ENCODE measurements around the gene TTLL7. TPM values are rescaled to one million over a fixed set of nuclear protein-coding genes. Genes with fewer than 3 reads are reported as not detected.

TTLL7 gene
- total and polyA plus RNA-seq, 9 donors: 2.0 to 21.8 (median 2.8) TPM

DNA sequence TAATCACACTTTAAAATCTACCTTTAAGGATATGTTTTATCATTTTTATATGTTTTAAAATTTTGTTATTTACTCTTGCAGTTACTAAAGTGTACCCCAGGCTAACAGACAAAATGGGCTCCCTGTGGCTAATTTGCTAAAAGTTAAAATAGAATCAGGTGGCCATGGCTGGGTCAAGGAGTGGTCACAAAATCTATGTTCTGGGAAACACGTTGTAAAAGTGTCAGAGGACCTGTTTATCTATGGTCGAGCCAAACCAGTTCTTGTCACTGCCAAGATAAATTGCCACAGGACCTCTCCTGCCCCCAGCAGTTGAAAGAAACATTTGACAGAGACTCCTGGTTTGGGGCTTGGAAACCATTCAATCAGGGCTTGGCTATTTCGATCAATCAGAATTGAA is 21.2 kb upstream of the TTLL7 start:
- H3K36me3 ChIP-seq: no peaks in the 10 kb centered on the region
- H3K27ac ChIP-seq: no peak overlapping the region
- intact Hi-C loops (cut with DNase I): loop anchor here in 1 of 4 donors (5.0 kb wide), 1 partner anchor 1873 kb away; no protein-coding TSS in a partner anchor
- H3K27me3 ChIP-seq: no peaks in the 10 kb centered on the region
- no peaks in the 10 kb centered on the region for H3K4me1 ChIP-seq (ENCODE audit: insufficient read depth)
- no peak for DNase-seq
- 14 to 19% (median 15%) methylated on average over 3 of the region's 3 CpGs for WGBS, 3 donors
- H3K9me3 ChIP-seq: no peaks in the 10 kb centered on the region
- H3K4me3 ChIP-seq: no peak overlapping the region
- no peak for TF ChIP-seq POLR2A (IDR thresholded peaks at IDR 0.05)
- no peak for TF ChIP-seq EP300 (IDR thresholded peaks at IDR 0.05)
- no peak for TF ChIP-seq CTCF (IDR thresholded peaks at IDR 0.05)

DNA sequence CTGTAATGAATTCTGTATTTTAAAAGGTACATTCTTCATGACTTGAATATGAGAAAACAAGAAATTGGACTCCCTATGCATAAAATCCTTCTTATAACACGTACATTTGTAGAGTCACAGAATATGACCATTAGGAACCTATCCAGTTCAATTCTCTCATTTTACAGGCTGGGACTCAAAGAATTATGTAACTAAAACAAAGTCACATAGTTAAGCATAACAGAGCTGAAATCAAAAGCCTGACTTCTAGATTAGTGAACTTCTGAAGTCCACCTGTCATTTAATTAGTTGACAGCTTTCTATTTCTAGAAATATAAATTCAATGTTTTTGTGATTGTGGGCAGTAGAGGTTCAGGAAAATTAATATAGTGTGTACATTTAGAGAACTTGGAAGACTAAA is 20.3 kb upstream of the TTLL7 start:
- Histone ChIP-seq H3K36me3 (no peaks in the 10 kb centered on the region), H3K9me3 (no peaks in the 10 kb centered on the region), H3K4me1 (ENCODE audit: insufficient read depth) (no peaks in the 10 kb centered on the region), H3K27me3 (no peaks in the 10 kb centered on the region), H3K4me3 (no peak overlapping the region), H3K27ac (no peak overlapping the region)
- intact Hi-C loops (cut with DNase I): no loop called here
- TF ChIP-seq CTCF (IDR thresholded peaks at IDR 0.05): no peak
- no peak for TF ChIP-seq EP300 (IDR thresholded peaks at IDR 0.05)
- no peak for TF ChIP-seq POLR2A (IDR thresholded peaks at IDR 0.05)
- 60 to 68% (median 66%) methylated on average over 1 of the region's 1 CpG for WGBS, 3 donors
- no peak for DNase-seq

DNA sequence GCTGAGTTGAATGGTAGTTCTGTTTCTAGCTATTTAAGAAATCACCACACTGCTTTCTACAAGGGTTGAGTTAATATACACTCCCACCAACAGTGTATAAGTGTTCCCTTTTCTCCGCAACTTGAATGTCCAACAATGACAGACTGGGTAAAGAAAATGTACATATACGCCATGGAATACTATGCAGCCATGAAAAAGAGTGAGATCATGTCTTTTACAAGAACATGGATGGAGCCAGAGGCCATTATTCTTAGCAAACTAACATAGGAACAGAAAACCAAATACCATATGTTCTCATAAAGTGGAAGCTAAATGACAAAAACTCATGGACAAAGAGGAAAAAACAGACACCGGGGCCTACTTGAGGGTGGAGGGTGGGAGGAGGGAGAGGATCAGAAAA is 14.8 kb upstream of the TTLL7 start:
- H3K27ac ChIP-seq: no peak overlapping the region
- H3K36me3 ChIP-seq: no peaks in the 10 kb centered on the region
- no peak overlapping the region for H3K4me3 ChIP-seq
- H3K9me3 ChIP-seq: no peaks in the 10 kb centered on the region
- 78 to 96% (median 96%) methylated on average over 3 of the region's 3 CpGs for WGBS, 3 donors
- H3K27me3 ChIP-seq: no peaks in the 10 kb centered on the region
- intact Hi-C loops (cut with DNase I): no loop called here
- no peak for DNase-seq
- no peak for TF ChIP-seq POLR2A (IDR thresholded peaks at IDR 0.05)
- TF ChIP-seq EP300 (IDR thresholded peaks at IDR 0.05): no peak
- TF ChIP-seq CTCF (IDR thresholded peaks at IDR 0.05): no peak
- no peaks in the 10 kb centered on the region for H3K4me1 ChIP-seq (ENCODE audit: insufficient read depth)

DNA sequence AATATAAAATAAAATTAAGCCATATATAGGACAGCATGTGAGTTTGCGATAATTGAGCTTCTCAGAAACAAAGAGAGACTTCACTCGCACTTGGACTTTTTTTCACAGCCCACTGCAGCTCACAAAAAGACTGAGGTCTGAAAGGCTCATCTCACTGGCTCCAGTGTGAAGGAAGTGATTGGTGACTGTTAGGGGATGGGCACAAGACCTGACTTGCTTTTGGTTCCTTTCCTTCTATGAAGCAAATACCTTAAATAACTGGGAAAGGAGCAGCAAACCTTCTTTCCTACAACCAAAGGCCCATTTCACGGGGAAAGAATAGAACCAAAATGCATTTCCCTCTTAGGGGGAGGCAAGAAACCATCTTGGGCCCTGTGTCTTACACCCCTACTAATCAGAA is 13.1 kb upstream of the TTLL7 start:
- no peak for DNase-seq
- WGBS, 3 donors: 91 to 95% (median 92%) methylated on average over 3 of the region's 3 CpGs
- intact Hi-C loops (cut with DNase I): no loop called here
- H3K4me1 ChIP-seq (ENCODE audit: insufficient read depth): no peaks in the 10 kb centered on the region
- no peak for TF ChIP-seq CTCF (IDR thresholded peaks at IDR 0.05)
- no peak for TF ChIP-seq EP300 (IDR thresholded peaks at IDR 0.05)
- no peak for TF ChIP-seq POLR2A (IDR thresholded peaks at IDR 0.05)
- no peaks in the 10 kb centered on the region for H3K36me3 ChIP-seq
- H3K27ac ChIP-seq: no peak overlapping the region
- H3K9me3 ChIP-seq: no peaks in the 10 kb centered on the region
- no peak overlapping the region for H3K4me3 ChIP-seq
- no peaks in the 10 kb centered on the region for H3K27me3 ChIP-seq

DNA sequence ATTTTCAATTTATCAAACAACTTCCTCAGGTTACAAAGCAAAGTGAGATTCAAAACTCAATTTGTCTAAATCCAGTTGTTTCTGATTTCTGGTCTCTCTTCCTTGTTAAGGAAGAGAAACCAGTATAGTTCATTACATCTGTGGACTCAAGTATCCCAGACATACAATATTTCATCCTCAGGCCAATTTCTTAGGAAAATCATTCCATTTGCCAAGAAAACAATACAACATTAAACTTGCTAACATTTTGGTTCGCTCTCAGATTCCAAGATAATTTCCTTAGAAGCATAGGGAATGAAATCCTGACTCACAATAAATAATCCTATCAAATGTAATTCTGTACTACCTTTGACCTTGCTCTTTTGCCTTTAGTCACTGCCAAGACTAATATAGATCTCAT is 11.2 kb upstream of the TTLL7 start:
- intact Hi-C loops (cut with DNase I): no loop called here
- no peaks in the 10 kb centered on the region for H3K4me1 ChIP-seq (ENCODE audit: insufficient read depth)
- H3K27me3 ChIP-seq: no peaks in the 10 kb centered on the region
- no peaks in the 10 kb centered on the region for H3K9me3 ChIP-seq
- H3K4me3 ChIP-seq: no peak overlapping the region
- 62 to 69% (median 63%) methylated on average over 1 of the region's 1 CpG for WGBS, 3 donors
- no peak overlapping the region for H3K27ac ChIP-seq
- TF ChIP-seq CTCF (IDR thresholded peaks at IDR 0.05) (no peak), POLR2A (IDR thresholded peaks at IDR 0.05) (no peak)
- no peaks in the 10 kb centered on the region for H3K36me3 ChIP-seq
- no peak for DNase-seq

All from ovary (tissue), 9 donors.